SH-SY5Y (cell line): Measurements from ENCODE around the gene CTDP1.

Experiments
- GATA2 ChIP-seq: IDR thresholded peaks from 2 replicates; pipeline ENCODE4 v1.6.1; 2011; ENCODE audit warnings: mild to moderate bottlenecking, low read depth, low read length
- GATA3 ChIP-seq: IDR thresholded peaks from 2 replicates; pipeline ENCODE4 v1.6.1; 2011; ENCODE audit warnings: low read depth, mild to moderate bottlenecking, low read length, moderate library complexity

CTDP1 gene

DNA sequence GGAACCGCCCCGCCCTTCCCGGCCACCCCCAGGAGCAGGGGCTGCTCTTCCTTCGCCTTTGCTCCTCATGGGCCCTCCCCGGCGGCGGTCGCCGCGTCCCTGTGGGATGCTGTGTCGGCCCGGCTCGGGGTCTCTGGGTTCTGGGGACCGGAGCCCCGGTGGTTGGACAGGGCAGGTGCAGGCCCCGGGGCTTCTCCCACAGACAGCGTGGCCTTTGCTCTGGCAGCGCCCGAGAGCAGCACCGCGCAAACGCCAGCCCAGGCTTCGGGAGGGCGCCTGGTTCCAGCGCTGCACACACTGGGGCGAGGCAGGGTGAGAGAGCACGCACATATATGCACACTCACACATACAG, 109.1 kb downstream of the CTDP1 start:
- TF ChIP-seq GATA3: no peak
- TF ChIP-seq GATA2: no peak

DNA sequence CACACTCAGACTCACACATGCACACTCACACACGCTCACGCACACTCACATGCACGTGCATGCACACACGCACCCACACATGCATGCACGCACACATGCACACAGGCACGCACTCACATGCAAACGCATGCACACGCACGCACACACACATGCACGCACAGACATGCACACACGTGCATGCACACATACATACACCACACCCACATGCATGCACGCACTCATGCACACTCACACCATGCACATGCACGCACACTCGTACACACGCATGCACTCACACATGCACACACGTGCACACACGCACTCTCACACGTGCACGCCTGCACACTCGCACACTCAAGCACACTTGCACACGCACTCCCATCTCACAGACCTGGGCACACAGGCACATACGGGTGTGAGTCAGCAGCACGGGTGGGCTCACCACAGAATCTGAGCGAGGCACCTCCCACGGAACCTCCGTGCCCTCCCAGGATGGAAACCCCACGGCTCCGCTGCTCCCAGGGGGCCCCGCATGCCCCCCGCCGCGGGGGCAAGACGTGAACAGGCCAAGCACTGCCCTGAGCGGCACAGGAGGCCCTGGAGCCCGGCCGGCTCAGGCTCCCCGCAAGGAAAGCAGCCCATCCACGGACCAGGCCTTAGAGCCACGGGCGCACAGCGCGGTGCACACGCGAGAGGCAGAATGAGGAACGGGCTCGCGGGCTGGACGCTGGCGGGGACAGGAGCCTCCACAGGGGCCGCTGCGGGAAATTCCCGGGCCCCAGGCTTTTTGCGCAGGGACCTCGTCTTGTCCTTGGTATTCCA, 109.7 kb downstream of the CTDP1 start:
- TF ChIP-seq GATA3: no peak
- no peak for TF ChIP-seq GATA2

DNA sequence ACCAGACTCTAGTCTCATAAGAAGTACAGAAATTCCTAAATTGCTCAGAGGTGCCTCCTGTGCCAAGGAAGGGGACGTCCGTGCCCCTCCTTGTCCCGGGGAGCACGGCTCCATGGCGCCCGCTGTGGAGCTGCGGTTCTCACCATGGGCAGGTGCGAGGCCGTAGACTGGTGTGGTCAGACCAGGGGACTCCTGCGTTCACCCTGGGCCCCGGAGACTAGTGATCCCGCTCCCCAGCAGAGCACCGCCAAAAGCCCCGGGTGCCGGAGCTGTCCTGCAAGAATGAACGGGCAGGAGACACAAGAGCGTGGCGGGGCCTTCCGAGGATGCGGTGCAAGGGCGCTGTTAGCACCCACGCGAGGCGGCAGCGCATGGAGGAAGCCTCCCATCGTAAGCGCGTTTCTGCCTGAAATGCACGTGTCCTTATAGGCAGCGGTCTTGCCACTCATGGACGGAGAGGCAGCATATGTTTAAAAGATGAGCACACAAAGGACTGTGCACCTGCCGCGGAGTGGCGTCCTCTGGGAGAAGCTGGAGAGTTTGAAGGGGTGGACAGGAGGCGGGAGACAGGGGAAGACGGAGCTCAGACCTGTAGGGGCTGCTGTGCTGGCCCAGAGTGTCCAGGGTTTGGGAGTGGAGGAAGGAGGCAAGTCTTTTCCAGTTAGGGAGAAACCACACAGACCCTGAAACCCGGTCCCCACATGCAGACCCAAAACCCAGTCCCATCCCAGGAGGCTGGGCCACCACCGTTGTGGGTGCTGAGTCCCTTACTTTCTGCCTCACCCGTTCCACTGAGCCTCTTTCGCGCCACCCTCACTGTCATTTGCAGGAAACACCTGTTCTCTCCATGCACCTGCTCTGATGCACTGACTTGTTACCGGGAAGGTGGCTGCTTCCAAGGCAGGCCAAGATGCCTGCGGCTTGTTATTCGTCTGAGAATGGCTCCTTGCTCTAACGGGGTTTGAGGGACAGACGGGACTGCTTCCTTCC, 110.6 kb downstream of the CTDP1 start:
- TF ChIP-seq GATA3 (no peak), GATA2 (no peak)

DNA sequence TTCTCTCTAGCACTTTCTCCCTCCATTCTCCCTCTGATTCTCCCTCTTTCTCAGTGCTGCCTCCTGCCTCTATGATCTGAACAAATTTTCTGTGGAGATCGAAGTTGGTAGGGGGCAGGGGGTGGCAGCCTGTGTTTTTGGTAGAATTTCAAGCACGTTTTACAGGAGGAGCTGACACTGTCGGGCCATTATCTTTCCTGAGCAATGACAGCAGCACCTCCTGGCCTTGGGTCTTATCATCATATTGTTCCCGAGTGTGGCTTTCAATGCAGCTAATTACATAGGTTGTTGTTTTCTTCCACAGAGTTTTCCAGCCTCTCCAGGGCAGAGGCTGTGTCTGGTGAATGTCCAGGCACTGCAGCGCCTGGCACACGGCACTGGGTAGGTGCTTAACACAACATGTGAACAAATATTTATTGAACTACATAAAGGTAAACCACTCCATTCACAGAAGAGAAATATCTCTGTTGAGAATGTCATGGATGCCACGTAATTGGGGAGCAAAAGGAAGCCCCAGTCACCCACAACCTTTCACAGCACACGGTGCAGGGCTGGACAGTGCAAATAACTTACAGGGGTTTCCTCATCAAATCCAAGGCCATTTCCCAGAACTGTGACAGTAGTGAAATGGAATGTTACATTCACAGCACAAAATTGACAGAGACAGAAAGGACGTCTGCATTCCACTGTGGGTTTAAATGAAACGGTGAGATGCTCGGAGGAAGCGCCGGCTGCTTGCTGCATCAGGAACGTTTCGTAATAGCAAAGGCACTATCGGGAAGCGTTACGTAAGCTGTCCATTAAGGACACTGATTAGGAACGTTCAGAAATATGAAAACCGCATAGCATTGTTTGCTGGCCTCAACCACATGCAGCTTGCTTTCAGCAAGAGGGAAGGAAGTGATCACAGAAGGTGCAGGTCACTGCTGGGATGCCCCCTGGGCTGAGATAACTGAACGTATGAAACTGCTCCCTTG, 111.7 kb downstream of the CTDP1 start:
- no peak for TF ChIP-seq GATA3
- TF ChIP-seq GATA2: no peak

DNA sequence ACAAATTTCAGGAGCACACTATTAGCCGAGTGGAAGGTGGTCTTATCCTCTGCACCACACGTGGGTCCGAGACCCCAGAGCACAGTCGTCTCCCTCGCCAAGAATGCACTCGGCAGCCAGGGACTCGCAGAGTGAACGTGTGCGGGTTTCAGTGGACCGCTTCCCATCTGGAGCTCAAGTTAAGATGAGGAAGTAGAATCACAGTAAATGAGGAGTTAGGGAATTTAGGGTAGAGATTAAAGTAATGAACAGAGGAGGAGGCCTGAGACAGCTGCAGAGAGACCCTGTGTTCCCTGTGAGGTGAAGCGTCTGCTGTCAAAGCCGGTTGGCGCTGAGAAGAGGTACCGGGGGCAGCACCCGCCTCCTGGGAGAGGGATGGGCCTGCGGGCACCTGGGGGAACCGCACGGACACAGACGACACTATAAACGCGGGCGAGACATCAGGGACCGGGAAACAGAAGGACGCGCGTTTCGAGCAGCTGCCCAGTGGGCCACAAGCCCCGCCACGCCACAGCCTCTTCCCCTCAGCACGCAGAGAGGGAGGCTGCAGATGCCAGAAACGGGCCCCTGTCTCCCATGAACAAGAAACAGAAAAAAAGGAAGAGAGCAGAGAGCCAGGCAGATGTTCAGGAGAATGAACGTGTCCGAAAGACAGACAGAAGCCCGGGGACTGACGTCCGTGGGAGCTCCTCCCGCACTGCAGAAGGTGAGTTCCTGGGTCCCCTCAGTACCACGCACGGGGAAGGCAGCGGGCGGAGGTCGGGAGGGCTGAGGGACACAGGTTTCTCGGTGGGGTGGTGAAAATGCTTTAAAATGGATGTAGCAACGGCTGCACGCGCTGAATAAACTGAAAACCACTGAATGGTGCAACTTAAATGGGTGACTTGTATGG, 112.7 kb downstream of the CTDP1 start:
- TF ChIP-seq GATA2 (no peak), GATA3 (no peak)

DNA sequence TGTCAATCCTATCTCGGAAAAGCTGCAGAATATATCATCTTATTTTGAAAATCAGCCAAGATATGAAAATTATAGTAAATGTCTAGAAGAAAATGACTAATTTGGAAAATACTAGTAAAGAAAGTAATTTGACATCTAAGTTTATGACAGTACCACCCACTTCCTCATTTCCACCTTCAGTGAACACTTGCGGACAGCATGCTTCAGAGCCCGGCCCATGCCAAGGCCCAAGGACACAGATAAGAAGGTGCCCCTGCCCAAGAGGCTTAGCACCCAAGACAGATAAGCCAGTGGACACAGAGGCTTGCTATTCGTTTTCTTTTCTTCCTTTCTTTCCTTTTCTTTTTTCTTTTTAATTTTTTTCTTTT, 113.4 kb downstream of the CTDP1 start:
- TF ChIP-seq GATA3 (no peak), GATA2 (no peak)

DNA sequence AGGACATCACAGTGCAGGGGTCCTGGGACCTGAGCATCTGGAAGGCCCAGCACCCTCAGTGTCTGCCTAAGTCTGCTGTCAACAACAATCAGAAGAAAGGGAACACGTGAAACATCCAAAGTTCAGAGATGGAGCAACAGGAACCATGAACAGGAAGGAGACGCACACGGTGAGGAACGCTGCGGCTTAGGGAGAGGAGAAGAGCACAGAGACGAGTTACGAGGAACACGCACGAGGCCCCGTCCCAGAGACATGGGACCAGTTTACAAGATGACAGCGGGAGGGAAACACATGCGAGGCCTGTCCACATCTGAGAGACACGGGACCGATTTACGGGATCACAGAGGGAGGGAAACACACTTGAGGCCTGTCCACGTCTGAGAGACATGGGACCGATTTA, 115.2 kb downstream of the CTDP1 start:
- TF ChIP-seq GATA2 (no peak), GATA3 (no peak)

DNA sequence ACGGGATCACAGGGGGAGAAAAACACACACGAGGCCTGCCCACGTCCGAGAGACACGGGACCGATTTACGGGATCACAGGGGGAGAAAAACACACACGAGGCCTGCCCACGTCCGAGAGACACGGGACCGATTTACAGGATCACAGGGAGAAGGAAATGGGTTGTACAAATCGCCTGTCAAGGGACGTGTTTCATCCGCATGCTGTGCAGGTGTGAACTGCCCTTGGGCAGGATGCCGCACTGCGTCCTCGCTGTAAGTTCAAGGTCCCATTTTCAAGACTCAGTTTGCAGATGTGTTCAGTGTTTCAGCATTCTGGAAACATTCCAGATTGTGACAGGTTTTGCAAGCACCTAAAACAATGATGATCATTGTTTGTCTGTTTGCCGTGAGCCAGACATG, 115.8 kb downstream of the CTDP1 start:
- TF ChIP-seq GATA3 (no peak), GATA2 (no peak)

DNA sequence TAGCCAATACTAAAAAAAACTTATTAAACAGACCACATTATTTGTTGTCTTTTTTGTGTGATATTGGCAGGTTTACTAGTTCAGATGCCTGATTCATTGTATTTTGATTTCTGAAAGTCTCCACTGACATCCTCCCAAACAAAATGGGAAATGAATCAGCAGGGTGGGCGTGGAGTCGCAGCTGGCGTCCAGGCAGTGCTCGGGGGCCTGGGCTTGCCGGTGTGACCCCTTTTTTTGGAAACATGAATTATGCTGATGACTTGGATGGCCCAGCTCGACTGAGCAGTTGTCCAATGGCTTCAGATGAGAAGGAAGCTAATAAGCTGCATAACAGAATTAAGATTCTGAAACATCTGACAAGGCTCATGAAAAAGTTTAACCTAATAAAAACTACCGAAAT, 116.4 kb downstream of the CTDP1 start:
- TF ChIP-seq GATA3 (no peak), GATA2 (no peak)

DNA sequence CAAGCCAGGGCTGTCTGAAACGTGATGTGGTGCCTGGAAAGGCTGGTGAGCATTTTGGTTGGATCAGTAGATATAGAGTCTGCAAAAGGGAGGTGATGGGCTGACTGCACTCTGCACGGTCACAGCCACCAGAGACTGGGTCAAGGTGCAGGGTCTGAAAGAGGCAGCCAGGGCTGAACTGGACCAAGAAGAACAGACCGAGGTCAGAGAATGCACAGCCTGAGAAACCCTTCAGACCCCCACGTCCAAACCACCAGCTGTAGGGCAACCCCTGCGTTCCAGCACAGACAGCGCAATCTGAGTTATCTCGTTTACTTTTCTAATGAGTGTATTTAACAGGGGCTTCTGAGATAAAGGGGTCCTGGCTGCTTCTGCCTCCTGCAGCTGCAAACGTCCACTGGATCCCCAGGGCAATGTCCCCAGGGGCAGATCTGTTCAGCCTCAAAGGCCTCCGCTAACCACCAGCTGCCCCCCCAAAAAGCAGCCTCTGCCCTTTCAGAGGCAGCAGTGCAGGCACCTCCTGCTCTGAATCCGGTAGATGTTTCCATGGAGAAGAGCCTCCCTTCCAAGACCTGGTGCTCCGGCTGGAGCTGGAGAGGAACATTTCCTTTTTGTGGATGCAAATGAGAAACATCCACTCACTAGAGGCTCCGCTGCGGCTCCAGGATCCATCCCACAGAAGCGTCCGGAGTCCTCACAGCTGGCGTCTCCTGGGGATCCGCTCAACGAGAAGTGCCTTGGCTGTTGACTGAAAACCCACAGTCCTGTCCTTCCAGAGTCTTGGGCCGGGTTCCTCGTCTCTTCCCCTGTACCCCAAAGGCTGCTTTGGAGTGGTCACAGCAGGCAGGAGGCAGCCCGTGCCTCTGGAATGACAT, 117.2 kb downstream of the CTDP1 start:
- TF ChIP-seq GATA2 (no peak), GATA3 (no peak)

DNA sequence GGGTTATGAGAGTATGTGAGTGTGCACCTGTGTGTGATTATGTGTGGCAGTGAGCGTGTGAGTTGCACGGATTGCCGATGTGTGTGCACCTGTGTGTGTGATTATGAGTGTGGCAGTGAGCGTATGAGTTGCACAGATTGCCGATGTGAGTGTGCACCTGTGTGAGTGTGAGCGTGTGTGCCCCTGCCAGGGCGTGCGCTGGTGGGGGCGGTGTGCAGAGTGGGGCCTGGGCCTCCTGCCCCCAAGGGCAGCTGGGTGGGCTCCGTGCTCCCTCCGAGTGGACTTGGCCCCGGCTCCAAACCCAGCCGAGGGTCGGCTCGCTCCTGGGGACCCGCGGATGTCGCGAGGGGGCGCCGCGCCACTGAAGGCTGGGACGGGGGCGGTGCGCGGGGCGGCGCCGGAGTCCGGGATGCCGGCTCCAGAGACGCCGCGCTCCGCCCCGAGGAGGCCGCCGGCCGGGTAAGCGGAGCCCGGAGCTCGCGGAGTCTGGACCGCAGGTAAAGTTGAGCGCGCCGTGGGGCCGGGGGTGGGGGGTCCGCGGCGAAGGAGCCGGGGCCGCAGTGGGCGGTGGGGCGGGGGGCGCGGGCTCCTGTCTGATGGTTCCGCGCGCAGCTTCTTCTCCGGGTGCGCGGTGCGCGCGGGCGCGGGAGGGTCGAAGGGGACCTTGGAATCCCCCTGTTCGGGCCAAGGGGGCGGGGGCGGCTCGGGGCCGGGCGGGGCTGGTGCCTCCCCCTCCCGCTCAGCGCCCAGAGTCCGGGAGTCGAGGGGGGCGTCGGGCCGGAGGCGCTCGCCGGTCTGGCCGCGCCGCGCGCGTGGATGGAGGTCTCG, 118.1 kb downstream of the CTDP1 start, which contains the start of gene KCNG2:
Gene KCNG2 (plus strand): TSS at position 421 of the 828 bp plus-strand sequence. CDS start 65,730 bp downstream, outside the sequence.
- TF ChIP-seq GATA2 (no peak), GATA3 (no peak)
